ENCODE data around the gene PEX14.

DNA sequence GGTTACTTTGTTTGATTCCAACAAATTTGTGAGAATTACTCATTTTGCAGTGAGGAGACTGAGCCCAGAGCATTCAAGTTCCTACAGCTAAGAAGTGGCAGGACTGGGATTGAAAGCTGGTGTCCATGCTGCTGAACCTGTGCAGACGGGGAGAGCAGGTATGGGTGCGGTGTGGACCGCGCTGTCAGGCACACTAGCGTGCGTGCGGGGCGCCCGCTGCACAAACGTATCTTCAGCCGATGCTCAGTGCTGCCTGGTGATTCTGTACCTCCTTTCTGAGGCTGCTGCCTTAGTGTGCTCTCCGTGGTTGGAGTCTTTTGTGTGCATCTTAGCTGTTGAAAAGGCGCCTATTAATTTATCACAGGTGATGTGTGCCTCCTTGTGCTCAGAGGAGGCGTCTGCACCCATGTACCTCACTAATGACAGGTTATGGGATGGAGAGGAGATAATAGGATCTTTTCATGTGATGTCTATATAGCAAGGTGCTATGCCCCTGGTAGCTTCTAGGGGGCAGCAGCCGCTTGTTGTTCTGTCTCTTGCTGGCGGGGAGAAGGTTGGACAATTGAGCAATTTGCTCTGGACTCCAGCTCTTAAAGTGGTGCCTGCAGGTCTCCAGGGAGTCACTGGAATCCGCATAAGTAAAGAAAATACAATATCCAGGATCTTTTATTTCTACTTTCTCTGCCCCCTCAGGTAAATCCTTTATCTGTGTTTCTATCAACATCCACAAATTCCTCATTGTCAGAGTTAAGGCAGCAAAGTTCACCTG is 32.5 kb downstream of the PEX14 start:
- no peak for TF ChIP-seq POLR2A (IDR thresholded peaks at IDR 0.05; ENCODE audit: extremely low read depth, insufficient read length)
- TF ChIP-seq CTCF (IDR thresholded peaks at IDR 0.05; ENCODE audit: low read depth, low read length): peak; percentile 88
